OCI-M2 (cell line): ENCODE measurements around the gene TMEM221.

Experiments
- DNase-seq: peaks from one replicate; lab custom pipeline; 2025; ENCODE audit not compliant: unreplicated experiment; lab: John Stamatoyannopoulos, UW

TMEM221 gene

DNA sequence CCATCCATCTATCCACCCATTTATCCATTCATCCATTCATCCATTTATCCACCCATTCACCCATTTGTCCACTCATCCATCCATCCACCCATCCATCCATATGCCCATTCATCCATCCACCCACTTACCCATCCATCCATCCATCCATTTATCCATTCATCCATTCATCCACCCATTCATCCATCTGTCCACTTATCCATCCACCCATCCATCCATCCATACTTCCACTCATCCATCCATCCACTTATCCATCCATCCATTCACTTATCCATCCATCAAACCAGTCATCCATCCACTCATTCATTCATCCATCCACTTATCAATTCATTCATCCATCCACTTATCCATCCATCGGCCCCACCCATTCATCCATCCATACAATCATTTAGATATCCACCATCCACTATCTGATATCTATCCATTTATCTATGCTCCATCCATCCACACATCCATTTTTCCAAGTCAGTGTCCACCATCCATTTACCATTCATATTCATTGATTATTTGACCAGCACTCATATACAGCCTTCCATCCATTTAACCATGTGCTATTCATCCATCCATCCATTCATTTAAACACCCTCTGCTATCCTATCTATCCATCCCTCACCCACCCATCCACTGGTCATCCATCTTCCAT is 2.8 kb downstream of the TMEM221 start:
- no peak for DNase-seq

DNA sequence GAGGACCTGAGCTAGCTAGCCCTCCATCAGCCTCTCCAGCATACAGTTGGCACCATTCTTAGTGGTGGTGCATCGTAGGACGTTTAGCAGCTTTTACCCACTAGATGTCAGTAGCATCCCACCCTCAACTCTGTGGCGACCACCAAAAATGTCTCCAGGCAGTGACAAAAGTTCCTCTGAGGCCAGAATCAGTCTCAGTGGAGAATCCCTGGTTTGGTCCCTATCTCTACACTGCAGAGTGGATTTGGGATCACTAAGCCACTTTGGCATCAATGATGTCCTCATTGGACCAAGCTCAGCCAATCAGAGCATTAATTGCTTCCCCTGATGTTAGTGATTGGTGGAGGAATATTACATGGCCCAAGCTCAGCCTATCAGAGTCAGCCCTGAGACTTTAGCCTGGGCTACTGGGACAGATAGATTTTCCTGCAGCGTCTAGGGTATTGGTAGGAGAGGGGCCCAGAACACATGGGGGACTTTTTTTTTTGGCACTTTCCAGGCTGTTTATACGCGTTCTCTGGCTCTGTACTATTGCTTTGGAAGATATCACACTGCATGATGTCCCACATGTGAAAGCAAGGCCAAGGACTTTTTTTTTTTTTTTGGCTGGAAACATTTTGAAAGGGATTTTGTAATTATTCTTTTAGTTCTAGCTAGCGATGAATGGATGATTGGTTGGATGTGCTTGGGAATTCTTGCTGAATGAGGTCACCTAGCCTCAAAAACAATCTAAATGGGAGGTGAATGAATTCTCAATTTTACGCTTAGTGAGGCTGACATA is 7.0 kb downstream of the TMEM221 start:
- DNase-seq = no peak

DNA sequence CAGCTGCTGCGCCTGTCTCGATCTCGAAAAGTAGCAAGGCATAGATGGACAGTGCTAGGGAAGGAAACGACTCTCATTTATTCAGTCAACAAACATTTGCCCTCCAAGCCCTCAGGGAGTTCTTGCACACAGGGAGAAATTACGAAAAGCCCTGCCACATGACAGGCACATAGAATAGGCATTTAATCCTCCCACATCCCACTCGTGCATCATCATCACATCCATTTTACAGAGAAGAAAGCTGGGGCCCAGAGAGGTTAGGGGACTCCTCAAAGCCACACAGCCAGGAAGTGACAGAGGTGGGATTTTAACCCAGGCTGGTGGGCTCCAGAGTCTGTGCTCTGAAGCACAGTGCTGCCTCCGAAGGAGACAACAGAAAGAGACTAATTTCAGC is 11.6 kb downstream of the TMEM221 start:
- DNase-seq = no peak

DNA sequence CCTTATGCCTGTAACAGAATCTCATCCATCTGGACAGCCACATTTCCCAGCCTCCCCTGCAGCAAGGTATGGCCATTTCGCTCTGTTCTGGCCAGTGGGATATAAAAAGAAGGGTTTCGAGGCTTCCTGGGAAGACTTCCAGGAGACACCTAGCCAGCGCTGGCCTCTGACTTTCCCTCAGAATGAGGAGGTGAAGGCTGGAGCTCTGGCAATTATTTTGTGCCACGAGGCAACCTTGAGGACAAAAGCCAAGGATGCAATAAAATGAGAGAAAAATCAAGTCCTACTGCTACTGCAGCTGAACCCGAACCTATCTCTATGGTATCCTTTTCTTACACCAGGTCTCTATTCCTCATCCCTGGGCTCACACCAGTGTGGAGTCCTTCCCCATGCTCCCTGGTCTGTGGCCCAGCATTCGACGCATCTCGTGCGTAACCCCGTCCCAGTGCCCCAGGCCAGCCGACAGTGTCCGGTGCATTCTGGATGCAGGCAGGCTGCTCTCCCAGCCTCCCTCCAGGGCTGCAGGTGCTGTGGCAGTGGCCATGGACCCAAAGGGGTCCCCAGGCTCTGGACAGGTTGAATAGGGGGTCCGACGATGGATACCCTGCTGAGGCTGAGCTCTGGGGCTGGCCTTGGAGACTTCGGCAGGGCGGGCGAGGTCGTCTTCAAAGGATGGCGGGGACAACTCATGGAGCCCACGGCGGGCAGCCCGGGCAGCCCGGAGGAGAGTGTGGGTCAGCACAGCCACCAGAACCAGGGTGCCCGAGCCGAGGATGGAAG is 12.2 kb downstream of the TMEM221 start:
- no peak for DNase-seq

DNA sequence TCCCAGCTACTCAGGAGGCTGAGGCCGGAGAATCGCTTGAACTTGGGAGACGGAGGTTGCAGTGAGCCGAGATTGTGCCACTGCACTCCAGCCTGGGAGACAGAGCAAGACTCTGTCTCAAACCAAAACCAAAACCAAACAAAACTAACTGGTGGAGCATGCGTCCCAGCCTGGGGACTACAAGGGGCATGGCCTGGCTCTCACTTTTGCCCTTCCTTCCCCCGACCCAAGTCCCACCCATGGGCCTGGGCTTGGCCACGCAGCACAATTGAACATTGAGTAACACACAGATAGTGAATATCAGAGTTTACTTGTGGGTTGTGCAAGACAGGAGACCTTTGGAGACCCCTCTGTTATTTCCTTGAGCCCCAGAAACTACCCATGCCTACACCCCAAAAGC is 13.2 kb downstream of the TMEM221 start:
- DNase-seq = no peak

DNA sequence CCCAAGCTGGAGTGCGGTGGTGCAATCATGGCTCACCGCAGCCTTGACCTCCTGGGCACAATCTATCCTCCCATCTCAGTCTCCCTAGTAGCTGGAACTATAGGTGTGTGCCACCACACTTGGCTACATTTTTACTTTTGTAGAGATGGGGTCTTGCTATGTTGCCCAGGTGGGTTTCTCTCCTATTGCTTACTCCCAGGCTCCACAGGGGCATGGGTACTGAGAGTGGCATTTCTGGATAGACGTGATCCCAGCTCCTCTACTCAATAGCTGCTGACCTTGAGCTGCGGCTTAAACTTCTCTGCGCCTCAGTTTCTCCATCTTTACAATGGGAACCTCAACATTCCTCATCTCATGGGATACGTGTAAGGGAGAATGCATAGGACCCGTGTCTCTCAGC is 17.1 kb downstream of the TMEM221 start:
- no peak for DNase-seq

- DNase-seq = no peak
These were observed 18.8 kb downstream of the TMEM221 start for GRCh38 chr19:17429641-17430113.

GRCh38 chr19:17424743-17425365 is 23.6 kb downstream of the TMEM221 start:
- no peak for DNase-seq

GRCh38 chr19:17423429-17424208 is 24.8 kb downstream of the TMEM221 start:
- DNase-seq = no peak

DNA sequence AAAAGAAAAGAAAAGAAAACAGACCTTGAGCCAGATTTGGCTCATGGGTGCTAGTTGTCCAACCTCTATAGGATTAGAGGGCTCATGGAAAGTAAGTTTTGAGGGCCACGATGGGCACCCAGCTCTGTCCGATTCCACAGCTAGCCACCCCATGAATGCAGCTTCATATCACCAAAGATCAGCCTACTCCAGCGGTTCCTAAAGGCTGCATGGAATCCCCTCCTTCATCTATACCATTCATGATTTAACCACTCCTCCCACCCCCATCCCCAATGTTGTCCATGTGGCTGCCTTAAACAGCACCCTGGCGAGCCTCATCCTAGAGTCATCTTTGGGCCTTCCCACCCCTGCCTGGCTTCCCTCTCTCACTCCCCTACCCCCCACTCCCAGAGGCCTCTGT is 26.5 kb downstream of the TMEM221 start:
- no peak for DNase-seq

DNA sequence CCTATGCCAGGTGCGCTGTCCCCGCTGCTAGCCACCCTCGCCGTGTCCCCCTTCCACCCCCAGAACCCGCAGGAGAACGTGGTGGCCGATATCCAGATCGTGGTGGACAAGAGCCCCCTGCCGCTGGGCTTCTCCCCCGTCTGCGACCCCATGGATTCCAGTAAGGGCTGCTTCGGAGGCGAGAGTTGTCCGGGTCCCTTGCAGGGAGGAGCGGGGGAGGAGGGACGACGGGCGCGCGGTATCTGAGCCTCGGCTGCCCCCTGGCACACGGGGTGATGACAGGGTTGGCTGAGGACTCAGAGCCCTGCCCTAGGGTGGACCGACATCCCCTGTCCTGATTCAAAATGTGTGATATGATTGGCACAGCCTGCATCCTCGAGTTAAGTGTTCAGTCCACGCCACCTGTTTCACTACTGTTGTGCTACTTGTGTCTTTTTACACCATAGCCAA is 28.0 kb downstream of the TMEM221 start:
- no peak for DNase-seq

DNA sequence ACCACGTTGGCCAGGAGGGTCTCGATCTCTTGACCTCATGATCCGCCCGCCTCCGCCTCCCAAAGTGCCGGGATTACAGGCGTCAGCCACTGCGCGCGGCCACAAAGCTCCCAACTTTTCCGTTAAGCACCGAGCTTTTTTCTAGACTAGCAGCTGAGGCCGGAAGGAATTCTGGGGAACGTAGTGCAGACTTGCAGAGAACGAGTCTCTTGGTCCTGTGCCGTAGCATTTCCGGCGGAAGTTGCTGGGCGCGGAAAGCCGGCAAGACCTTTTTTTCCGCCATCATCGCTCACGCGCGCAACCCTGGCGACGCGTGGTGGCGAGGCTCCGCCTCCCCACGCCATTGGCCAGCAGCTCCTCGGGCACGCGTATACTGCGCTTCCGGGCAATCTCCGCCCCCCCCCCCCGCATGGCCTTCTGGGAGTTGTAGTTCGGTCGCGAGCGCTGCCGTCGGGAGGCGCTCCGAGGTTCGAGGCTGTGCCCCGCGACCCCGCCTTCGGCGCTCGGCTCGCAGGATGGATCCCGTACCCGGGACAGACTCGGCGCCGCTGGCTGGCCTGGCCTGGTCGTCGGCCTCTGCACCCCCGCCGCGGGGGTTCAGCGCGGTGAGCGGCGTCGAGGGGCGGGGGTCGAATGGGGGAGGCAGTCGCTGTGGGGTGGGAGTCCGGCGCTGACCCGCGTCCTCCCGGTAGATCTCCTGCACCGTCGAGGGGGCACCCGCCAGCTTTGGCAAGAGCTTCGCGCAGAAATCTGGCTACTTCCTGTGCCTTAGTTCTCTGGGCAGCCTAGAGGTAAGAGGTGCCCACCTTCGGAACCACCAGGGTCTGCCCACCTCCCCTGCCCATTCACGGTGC is 28.6 kb downstream of the TMEM221 start, which contains the start of gene MVB12A:
Gene MVB12A (plus strand): TSS at position 427 of the 854 bp plus-strand sequence. CDS start 89 bp downstream, at position 516.
- DNase-seq = peak; percentile 88

GRCh38 chr19:17419154-17419620 is 29.3 kb downstream of the TMEM221 start:
- no peak for DNase-seq

- DNase-seq = no peak
These were observed 29.8 kb downstream of the TMEM221 start for GRCh38 chr19:17418710-17419109.

DNA sequence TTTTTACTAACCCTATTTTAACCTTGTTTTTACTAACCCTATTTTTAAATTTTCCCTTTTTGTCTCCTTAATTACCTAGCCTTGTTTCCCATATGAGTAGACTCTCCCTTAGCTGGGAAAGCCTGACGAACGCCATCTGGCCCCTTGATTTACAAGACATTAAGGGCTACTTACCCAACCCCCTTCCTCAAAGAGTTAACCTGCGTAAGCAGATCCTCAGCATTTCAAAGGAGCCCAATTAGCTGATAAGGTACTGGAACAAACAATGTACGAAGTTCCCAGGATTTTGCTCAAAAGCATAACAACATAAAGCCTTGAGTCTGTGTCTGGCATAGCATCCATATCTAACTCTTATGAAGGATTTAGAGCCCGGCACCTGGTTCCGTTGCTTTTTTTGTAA is 33.3 kb downstream of the TMEM221 start:
- no peak for DNase-seq

DNA sequence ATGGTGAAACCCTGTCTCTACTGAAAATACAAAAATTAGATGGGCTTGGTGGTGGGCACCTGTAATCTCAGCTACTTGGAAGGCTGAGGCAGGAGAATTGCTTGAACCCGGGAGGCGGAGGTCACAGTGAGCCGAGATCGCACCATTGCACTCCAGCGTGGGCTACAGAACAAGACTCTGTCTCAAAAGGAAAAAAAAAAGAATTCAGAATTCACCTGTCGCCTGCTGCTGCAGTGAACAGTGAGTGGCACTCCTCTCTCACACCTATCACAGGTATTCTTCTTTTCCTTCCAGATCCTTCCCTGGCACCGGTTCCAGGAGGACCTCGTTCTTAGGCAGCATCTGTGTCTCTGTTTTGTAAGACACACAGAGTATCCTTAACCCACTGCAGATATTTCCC is 34.4 kb downstream of the TMEM221 start:
- DNase-seq = no peak

GRCh38 chr19:17411801-17412200 is 36.7 kb downstream of the TMEM221 start:
- DNase-seq = no peak

- DNase-seq = no peak
These were observed 38.5 kb downstream of the TMEM221 start for GRCh38 chr19:17409990-17410389.

- DNase-seq = no peak
These were observed 41.6 kb downstream of the TMEM221 start for GRCh38 chr19:17406887-17407196.
